ENCODE measurements around the gene EMP1.

DNA sequence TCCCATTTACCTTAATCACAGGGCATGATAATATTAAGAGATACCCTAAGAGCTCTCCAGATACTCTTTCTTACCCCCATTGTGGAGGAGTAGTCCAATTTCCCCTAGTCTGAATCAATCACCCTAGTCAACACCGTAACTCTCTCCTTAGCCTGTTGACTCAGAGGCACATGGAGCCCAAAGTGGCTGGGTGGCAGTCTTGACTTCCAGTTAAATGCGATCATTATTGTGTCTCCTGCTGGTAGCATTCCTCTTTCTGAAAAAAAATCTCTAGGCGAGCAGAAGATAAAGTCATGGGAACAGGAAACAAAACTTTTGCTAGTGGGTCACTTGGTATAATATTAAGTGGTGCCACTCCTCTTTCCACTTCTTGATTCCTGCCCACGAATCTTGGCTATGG lies 46.4 kb downstream of the EMP1 start:
- TF ChIP-seq EZH2 (IDR thresholded peaks at IDR 0.05; ENCODE audit: borderline replicate concordance, low read depth, low read length, severe bottlenecking) (no peak), POLR2AphosphoS5 (IDR thresholded peaks at IDR 0.05; ENCODE audit: insufficient read depth, low read depth, low read length) (no peak), POLR2A (IDR thresholded peaks at IDR 0.05; ENCODE audit: low read depth, low read length) (no peak), MYC (IDR thresholded peaks at IDR 0.05; ENCODE audit: low read depth, low read length) (no peak), GATA2 (IDR thresholded peaks at IDR 0.05; ENCODE audit: insufficient read depth, insufficient read length, low read depth, low read length) (no peak), JUN (IDR thresholded peaks at IDR 0.05; ENCODE audit: borderline replicate concordance, insufficient read depth, insufficient read length, low read depth) (no peak), FOS (IDR thresholded peaks at IDR 0.05; ENCODE audit: borderline replicate concordance, insufficient read depth, low read length) (no peak)
- TF ChIP-seq, protein P1, sequence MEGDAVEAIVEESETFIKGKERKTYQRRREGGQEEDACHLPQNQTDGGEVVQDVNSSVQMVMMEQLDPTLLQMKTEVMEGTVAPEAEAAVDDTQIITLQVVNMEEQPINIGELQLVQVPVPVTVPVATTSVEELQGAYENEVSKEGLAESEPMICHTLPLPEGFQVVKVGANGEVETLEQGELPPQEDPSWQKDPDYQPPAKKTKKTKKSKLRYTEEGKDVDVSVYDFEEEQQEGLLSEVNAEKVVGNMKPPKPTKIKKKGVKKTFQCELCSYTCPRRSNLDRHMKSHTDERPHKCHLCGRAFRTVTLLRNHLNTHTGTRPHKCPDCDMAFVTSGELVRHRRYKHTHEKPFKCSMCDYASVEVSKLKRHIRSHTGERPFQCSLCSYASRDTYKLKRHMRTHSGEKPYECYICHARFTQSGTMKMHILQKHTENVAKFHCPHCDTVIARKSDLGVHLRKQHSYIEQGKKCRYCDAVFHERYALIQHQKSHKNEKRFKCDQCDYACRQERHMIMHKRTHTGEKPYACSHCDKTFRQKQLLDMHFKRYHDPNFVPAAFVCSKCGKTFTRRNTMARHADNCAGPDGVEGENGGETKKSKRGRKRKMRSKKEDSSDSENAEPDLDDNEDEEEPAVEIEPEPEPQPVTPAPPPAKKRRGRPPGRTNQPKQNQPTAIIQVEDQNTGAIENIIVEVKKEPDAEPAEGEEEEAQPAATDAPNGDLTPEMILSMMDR (IDR thresholded peaks at IDR 0.05; ENCODE audit: extremely low read depth in 1 of 2, insufficient read depth in 1 of 2, low read depth in 1 of 2, low read length in 2 of 2) = no peak
- TF ChIP-seq, protein P2, sequence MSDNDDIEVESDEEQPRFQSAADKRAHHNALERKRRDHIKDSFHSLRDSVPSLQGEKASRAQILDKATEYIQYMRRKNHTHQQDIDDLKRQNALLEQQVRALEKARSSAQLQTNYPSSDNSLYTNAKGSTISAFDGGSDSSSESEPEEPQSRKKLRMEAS (IDR thresholded peaks at IDR 0.05; ENCODE audit: insufficient read depth, insufficient read length) = no peak

All from endothelial cell of umbilical vein (primary cell).